ENCODE measurements around the gene LRP10. TPM values are rescaled to one million over a fixed set of nuclear protein-coding genes. Genes with fewer than 3 reads are reported as not detected.

LRP10 gene
- polyA plus RNA-seq, 1 donor from 2014 or later: 0.22 TPM

DNA sequence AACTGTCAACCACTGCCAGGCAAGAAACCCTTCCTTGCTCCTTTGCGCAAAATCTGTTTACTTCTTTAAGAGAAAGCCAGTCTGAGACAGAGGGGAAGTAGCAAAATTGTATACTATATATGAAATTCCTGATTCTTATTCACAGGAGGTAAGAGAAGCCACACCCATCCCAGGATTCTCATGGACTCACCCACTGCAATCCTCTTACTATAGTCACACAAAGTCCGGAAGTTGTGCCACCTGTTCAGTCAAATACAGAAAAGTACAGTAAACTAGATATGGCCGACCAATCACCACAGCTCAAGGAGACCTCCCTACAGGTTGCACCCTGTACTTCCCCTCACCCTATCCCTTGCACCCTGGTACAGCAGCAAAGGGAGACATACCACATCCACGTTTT, 54.8 kb downstream of the LRP10 start:
- no peak overlapping the region for H2AFZ ChIP-seq (ENCODE audit: low read depth, low read length)
- no peak overlapping the region for H3K4me2 ChIP-seq (ENCODE audit: low read length)
- H3K9me3 ChIP-seq (ENCODE audit: low read length): no peaks in the 10 kb centered on the region
- H3K27ac ChIP-seq (ENCODE audit: low read length): no peak overlapping the region
- peaks cover 14% of the 10 kb centered on the region for H3K79me2 ChIP-seq (replicated peaks; ENCODE audit: insufficient read depth, low read length)
- H3F3A ChIP-seq (ENCODE audit: insufficient read depth, low read length, poor library complexity, severe bottlenecking): peaks cover 6% of the 10 kb centered on the region
- no peaks in the 10 kb centered on the region for H3K27me3 ChIP-seq (ENCODE audit: insufficient read depth, low read depth, low read length)
- H3K9me2 ChIP-seq (ENCODE audit: insufficient read depth, low read length): no peaks in the 10 kb centered on the region
- TF ChIP-seq, protein P1, sequence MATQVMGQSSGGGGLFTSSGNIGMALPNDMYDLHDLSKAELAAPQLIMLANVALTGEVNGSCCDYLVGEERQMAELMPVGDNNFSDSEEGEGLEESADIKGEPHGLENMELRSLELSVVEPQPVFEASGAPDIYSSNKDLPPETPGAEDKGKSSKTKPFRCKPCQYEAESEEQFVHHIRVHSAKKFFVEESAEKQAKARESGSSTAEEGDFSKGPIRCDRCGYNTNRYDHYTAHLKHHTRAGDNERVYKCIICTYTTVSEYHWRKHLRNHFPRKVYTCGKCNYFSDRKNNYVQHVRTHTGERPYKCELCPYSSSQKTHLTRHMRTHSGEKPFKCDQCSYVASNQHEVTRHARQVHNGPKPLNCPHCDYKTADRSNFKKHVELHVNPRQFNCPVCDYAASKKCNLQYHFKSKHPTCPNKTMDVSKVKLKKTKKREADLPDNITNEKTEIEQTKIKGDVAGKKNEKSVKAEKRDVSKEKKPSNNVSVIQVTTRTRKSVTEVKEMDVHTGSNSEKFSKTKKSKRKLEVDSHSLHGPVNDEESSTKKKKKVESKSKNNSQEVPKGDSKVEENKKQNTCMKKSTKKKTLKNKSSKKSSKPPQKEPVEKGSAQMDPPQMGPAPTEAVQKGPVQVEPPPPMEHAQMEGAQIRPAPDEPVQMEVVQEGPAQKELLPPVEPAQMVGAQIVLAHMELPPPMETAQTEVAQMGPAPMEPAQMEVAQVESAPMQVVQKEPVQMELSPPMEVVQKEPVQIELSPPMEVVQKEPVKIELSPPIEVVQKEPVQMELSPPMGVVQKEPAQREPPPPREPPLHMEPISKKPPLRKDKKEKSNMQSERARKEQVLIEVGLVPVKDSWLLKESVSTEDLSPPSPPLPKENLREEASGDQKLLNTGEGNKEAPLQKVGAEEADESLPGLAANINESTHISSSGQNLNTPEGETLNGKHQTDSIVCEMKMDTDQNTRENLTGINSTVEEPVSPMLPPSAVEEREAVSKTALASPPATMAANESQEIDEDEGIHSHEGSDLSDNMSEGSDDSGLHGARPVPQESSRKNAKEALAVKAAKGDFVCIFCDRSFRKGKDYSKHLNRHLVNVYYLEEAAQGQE (IDR thresholded peaks at IDR 0.05; ENCODE audit: borderline replicate concordance): no peak
- no peak for TF ChIP-seq EZH2 (IDR thresholded peaks at IDR 0.05; ENCODE audit: borderline replicate concordance, insufficient read depth, low read length, poor library complexity, severe bottlenecking)
- no peak for TF ChIP-seq MXI1 (conservative IDR thresholded peaks at IDR 0.05; ENCODE audit: poor library complexity, severe bottlenecking)
- TF ChIP-seq SMC3 (conservative IDR thresholded peaks at IDR 0.05; ENCODE audit: poor library complexity): no peak
- TF ChIP-seq TAF1 (IDR thresholded peaks at IDR 0.05; ENCODE audit: low read depth): no peak
- TF ChIP-seq EP300 (conservative IDR thresholded peaks at IDR 0.05; ENCODE audit: poor library complexity, severe bottlenecking): no peak
- TF ChIP-seq, protein P2, sequence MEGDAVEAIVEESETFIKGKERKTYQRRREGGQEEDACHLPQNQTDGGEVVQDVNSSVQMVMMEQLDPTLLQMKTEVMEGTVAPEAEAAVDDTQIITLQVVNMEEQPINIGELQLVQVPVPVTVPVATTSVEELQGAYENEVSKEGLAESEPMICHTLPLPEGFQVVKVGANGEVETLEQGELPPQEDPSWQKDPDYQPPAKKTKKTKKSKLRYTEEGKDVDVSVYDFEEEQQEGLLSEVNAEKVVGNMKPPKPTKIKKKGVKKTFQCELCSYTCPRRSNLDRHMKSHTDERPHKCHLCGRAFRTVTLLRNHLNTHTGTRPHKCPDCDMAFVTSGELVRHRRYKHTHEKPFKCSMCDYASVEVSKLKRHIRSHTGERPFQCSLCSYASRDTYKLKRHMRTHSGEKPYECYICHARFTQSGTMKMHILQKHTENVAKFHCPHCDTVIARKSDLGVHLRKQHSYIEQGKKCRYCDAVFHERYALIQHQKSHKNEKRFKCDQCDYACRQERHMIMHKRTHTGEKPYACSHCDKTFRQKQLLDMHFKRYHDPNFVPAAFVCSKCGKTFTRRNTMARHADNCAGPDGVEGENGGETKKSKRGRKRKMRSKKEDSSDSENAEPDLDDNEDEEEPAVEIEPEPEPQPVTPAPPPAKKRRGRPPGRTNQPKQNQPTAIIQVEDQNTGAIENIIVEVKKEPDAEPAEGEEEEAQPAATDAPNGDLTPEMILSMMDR (IDR thresholded peaks at IDR 0.05; ENCODE audit: poor library complexity, severe bottlenecking): no peak
- TF ChIP-seq POLR2AphosphoS5 (IDR thresholded peaks at IDR 0.05): no peak
- TF ChIP-seq RAD21 (conservative IDR thresholded peaks at IDR 0.05): no peak
- H3K36me3 ChIP-seq (ENCODE audit: insufficient read depth, low read length): no peaks in the 10 kb centered on the region
- no peak overlapping the region for H3K4me3 ChIP-seq (ENCODE audit: low read length)
- no peaks in the 10 kb centered on the region for H4K20me1 ChIP-seq (ENCODE audit: insufficient read depth)
- no peak overlapping the region for H3K9ac ChIP-seq (ENCODE audit: low read length)

DNA sequence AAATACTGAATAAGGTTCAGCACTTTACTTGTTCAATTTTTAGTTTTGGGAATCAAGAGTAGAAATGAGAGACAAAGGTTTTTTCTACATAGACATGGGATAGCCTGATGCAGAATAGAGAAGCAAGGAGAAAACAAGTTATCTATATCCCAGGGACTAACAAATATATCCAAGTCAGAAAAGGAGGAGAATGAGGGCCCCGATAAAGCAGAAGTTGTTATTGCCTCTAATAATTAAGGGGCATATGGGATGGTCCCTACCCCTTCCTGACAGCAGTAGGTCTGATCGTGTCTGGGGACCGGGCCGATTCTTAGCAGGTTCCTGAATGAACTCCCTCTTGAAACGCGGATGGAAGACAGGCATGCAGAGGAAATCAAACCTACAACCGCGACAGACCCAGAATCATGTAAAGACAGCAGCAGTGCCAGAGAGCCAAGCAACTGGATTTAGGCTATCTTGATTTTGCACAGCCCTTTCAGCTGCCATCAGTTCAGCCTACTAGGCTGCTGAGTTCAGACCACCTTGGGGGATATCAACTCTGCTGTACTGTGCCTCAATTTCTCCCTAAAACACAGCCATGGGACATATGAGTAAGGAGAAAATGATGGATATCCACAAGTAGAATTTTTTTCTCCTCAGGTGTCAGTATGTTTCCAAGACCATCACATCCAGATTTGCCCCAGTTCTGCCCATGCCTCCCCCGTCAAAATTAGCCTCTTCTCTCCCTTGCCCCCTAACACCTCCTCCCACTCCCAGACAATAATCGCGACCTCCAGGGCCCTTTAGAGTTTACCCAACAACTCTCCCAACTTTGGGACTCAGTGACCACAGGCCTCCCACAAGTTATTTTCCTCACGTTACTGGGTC, 56.9 kb downstream of the LRP10 start:
- no peaks in the 10 kb centered on the region for H3K27me3 ChIP-seq (ENCODE audit: insufficient read depth, low read depth, low read length)

More for the DNA sequence above, 56.9 kb downstream of the LRP10 start:
- Histone ChIP-seq H3K79me2 (replicated peaks; ENCODE audit: insufficient read depth, low read length) (peaks cover 14% of the 10 kb centered on the region), H3K4me3 (ENCODE audit: low read length) (peak overlapping the region; percentile 89), H3K9me3 (ENCODE audit: low read length) (no peaks in the 10 kb centered on the region), H3K9ac (ENCODE audit: low read length) (peak overlapping the region; percentile 86), H3K9me2 (ENCODE audit: insufficient read depth, low read length) (no peaks in the 10 kb centered on the region), H3K36me3 (ENCODE audit: insufficient read depth, low read length) (no peaks in the 10 kb centered on the region), H2AFZ (ENCODE audit: low read depth, low read length) (peak overlapping the region; percentile 83), H4K20me1 (ENCODE audit: insufficient read depth) (no peaks in the 10 kb centered on the region), H3F3A (ENCODE audit: insufficient read depth, low read length, poor library complexity, severe bottlenecking) (peaks cover 6% of the 10 kb centered on the region), H3K27ac (ENCODE audit: low read length) (peak overlapping the region; percentile 83), H3K4me2 (ENCODE audit: low read length) (peak overlapping the region; percentile 88)
- TF ChIP-seq EP300 (conservative IDR thresholded peaks at IDR 0.05; ENCODE audit: poor library complexity, severe bottlenecking): no peak
- TF ChIP-seq, protein P1 (IDR thresholded peaks at IDR 0.05; ENCODE audit: borderline replicate concordance): no peak
- TF ChIP-seq, protein P2 (IDR thresholded peaks at IDR 0.05; ENCODE audit: poor library complexity, severe bottlenecking): no peak
- no peak for TF ChIP-seq MXI1 (conservative IDR thresholded peaks at IDR 0.05; ENCODE audit: poor library complexity, severe bottlenecking)
- no peak for TF ChIP-seq EZH2 (IDR thresholded peaks at IDR 0.05; ENCODE audit: borderline replicate concordance, insufficient read depth, low read length, poor library complexity, severe bottlenecking)
- TF ChIP-seq TAF1 (IDR thresholded peaks at IDR 0.05; ENCODE audit: low read depth): no peak
- no peak for TF ChIP-seq POLR2AphosphoS5 (IDR thresholded peaks at IDR 0.05)

All from neural cell (in vitro differentiated cells).